HG03571 (cell line): ENCODE measurements around the gene DPH3.
A peak's percentile ranks its signal among the peaks of the same experiment; 100 is the strongest.

Source experiments
- ATAC-seq: cut with Tn5 transposase; IDR thresholded peaks from one replicate; pipeline ENCODE4 v1.9.1; 2021; ENCODE audit not compliant: unreplicated experiment

The DPH3 gene

DNA sequence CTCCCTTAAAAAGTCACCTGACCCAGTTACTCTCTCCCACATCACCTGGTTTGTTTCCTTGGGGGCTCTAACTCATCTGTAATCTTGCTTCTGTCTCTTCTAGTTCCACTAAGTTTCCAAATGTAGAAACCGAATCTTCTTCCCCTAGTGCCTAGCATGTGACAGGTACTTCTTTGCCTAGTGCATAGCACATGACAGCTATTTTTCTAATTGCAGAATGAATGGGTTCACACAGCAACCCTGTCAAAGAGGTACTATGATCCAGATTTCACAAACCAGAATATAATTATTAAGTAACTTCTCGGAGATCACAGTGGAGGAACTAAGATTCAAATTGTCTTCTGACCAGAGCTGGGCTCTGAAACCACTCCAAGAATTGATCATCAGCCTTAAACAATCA is 7.4 kb downstream of the DPH3 start:
- no peak for ATAC-seq

DNA sequence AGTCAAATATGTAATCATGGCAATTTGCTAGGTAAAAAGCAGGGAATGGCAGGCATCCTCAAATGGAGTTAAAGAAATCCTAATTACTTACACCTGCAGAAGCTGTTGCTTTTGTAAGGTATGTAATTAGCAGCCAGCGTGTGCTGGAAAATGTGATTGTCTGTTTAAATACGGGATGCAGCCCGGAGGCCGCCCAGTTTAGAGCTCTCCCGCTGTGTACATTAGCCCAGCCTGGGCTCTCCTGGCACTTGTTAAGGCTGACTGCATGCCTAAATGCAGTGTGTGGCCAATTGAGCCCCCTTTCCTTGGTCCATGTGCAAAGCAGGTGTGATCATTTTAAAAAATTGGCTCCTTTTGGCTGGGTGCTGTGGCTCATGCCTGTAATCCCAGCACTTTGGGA is 9.0 kb downstream of the DPH3 start:
- no peak for ATAC-seq

DNA sequence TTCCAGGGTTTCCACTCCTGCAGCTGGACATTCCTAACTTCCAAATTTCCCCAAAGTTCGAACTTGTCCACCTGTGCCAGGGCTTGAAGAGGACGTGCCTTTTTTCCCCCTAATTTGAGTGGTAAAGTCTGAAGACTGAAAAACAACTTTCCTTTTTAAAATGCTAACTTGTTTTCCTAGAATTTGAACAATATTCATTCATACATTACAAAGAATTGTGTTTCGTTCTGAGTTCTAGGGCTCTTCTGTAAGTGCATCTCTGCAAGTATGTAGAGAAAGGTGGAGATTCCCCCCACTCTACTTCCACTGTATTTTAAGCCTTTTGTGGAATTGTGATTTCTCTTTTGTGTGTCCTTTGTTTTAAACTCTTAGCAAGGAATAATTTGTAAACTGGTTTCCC is 9.4 kb downstream of the DPH3 start:
- no peak for ATAC-seq

DNA sequence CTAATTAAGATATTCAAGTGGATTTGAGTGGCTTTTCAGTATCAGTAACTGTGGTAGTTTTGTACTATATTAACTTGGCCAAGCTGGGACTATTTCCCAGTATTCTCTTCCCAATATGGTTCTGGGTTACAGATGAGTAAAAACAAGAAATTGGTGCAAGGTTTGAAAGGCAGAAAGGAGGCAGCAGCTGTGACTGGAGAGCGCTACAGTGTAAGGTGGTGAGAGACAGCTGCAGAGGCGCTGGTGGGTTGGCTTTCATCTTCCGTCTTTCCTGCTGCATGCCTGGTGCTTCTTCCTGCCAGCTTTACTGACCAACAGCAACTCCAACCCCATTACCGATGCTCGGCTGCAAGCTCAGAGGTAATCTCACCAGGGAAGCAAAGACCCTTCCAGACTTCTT is 9.8 kb downstream of the DPH3 start:
- ATAC-seq: no peak

DNA sequence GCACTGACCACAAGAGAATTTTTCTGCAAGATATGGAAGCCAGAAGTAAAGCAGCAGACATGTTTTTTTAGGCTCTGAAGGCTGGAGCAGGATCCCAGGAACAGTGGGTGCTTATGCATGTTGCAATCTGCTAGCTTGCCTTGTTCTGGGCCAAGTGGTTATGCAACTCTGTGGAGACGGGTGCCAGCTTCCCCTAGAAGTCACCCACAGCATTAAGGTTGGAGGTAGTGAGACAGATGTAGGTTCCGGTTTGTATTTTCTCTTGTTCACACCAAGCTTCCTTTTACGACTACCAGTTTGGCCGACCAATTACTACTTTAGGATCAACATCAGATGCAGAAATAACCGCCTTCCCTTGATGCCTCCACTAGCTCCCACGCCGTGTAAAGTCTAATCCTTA is 11.1 kb downstream of the DPH3 start:
- no peak for ATAC-seq

DNA sequence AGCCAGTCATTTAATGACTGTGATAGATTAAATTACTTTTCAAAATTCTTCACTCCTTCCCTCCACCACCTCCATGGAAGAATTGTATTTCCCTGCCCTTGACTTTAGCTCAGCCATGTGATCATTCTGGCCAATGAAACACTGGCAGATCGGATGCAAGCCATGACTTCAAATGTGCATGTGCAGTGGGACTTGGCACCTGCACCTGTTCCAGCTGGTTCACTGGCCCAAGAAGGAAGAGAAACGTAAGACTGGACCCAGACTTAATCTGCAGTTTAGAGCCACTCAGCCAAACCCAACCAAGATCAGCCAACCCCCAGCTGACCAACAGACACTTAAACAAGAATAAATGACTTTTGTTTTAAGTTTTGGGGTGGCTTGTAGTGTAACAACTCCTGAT is 11.8 kb downstream of the DPH3 start:
- no peak for ATAC-seq

DNA sequence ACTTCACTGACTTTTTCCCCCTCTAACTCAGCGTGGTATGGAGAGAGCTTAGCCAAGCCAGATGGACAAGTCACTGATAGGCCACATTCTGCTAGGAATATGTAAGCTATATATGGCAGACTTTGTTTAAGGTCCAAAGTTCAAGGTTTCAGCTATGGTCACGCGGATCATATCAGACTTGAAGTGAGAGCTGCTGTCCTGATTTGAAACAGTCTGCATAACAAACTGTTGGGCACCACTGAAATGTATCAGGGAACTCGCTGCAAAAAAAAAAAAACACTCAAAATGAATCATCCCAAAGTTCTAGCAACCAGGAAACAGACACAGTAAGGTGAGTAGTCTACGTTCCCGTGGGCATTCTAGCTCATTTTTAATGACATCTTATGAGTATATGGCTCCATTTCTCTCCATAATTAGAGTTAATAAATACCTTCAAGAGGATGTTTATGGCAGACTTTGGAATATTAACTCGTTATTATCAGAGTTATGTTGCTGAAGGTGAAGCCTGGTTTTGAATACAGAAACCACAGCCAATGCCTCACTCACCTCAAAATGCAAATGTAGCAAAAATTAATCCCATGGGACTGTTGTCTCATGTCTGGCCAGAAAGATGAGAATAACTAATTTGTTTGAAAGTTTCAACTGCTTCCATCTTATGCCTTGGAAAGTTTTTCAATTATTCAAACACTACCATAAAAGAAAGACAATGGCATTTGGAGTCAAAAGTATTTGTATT is 12.3 kb downstream of the DPH3 start:
- ATAC-seq: no peak

DNA sequence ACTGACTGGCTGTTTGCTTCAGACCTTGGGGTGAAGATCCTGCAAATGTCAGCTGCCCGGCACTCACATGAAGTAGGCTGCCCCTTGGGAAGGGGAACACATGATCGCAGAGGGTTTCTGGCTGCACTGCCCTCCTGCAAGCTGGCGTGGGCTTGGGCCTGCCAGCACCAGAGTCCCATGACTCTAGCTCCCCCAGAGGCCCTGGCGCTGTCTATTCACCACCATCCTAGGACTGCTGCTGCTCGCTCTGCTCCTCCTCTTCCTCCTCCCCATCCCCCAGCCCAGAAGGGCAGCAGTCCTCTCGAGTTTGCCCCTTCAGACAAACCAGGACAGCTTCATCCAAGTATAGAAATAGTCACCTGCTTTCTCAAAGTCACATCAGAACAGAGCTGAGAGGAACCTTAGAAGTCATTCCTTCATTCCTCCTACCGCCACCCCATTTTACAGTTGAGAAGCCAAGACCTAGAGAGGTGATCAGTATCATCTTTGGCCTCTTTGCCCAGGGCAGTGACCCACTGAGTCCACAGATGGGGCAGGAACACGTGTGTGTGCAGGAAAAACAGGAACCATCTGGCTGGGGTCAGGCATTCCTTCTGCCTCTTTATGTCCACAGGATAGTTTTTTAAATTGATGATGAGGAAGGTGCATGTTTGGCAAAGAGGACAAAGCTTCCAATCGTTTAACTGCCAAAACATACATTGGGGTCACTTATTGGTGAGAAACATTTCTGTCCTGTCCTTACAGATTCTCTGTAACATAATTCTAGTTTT is 13.2 kb downstream of the DPH3 start:
- no peak for ATAC-seq

DNA sequence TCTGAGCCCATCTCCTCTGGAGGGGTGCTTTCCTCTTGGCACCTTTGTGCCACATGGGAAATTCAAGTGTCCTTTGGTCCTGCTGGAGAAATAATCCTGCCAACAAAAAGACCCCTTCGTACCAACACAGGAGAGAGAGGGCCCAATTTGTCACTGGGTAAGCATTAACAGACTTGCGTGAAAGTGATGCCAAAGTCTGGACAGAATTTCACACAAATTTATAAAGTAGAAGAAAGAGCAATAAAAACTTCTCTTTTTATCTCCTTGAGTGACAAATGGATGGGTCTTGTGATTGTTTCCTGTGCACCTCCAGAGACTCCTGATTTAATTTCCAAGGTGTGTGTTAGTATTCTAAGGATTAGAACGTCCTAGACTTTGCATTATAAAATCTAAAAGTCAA is 14.9 kb downstream of the DPH3 start:
- no peak for ATAC-seq

DNA sequence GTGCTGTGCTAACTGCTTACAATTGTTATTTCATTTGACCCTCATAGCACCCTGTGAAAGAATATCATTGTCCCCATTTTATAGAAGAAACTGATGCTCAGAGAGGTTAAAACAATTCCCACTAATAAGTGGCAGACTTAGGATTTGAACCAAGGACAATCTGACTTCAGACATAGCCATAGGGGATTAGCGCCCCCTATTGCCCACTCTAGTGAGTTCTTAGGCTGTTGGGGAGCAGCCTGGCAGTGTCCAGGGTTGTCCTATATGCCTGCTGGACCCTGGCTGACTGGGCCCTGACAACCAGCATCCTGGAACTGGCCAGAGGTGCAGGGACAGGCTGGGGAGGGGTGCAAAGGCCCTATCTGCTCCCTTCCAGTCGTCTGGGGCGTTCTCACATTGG is 15.4 kb downstream of the DPH3 start:
- no peak for ATAC-seq

DNA sequence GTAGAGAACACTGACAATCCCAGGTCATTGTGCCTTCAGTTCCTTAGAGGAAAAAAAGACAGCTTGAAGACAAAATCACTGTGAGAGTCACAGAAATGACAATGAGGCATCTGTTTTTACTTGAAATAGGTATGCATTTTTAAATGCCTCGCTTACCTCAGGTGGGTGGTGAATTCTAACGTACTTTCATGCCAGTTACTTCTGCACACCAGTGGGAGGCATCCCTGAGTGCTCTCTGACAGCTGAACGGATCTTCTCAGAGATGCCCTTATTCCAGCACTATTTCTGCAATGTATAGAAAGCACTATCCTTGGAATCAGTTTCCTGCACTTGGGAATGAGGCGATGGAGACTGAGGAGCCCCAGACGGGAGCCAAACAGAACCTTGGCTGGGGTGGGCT is 16.2 kb downstream of the DPH3 start:
- ATAC-seq: no peak

DNA sequence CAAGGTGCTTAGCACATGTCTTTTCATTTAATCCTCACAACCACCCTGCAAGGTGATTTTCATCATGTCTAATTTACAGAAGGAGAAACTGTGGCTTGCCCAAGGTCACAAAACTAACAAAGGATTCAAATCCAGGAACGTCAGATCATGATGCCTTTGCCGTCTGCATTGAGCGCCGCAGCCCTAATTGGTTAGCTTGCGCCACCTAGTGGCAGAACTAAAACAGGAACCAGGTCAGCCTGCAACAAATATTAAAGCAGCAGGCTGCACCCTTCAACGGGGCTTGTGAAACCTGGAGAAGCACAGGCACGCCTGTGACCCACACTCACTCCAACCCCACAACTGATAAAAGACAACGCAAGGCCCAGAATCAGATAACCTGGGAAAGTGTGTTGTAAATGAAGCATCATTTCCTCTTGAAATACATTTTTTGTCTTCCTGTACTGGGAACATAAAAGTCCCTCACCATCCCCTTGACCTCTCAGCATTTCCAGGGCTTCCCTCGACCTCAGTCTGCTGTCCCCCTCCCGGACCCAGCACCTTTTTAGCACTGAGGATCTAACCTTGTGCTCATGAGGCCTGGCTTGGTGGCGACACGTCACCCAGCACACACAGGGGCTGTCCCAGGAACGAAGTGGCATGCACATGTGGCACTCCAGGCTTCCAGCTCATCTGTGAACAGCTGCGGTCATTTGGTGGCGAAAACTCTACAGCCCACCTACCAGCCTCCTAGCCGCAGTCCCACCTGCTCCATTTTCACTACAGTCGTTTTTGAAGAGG is 17.3 kb downstream of the DPH3 start:
- peak; percentile 77 for ATAC-seq

DNA sequence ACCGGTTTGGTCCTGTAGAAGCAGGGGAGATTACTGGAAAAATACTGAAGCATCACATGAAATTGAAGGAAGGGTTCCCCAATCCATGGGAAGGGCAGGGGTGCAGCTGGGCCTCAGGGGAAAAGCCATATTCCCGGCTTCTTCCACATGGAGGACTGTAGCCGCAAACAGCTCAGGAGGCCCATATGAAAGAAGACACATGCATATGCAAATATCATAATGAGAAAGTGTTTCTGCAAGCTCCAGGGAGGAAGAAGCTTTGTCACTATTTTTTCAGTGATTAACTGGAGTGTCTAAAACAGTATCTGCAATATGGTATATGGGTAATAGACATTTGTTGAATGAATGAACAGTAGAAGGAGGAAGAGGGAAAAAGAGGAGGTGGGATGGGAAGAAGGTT is 19.1 kb downstream of the DPH3 start:
- ATAC-seq: no peak

DNA sequence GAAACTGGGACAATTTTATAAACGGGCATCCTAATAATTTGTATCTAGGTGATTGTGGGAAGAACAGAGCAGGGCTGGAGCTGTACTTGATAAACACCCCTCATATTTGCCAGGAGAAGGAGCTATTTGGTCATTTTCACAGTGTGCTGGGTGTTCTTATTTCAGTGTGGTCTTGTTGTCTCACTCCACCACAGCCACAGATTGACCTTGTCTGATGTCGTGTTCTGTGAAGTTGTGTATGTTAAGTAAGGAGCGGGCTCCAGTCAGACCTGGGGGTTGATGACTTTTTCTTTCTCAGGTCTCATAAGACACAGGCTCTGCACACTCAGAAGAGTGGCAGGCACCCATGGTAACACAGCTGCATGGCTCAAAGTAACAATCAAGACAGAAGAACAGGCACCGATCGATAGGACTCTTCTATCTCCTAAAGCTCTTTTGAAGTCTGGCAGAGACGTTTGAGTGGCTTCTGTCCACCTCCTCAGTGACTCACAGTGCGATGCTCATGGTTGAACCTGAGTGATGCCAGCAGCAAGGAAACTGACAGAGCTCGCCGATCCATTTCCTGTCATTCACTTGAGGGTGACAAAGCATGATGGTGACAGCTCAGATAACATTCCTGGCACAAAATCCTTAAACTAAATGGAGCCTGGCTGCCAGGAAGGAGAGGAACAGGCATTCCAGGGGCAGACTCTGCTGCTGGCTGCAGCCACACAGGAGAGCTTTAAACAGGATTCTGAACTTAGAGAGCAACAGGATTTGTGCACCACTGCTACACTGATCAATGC is 20.8 kb downstream of the DPH3 start:
- no peak for ATAC-seq

DNA sequence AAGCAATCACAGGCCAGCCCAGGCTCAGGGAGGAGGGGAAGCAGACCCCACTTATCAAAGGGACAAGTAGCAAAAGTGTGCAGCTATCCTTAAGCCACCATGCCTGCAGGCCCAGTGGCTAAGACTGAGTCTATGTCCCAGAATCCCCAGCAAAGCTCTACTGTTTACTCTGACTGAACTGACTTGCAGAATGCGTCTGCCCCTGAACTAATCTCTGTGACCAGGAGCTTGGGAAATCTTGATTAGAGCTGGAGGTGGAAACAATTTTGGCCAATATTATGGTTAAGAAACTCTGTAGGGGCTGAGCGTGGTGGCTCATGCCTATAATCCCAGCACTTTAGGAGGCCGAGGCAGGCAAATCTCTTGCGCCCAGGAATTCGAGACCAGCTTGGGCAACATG is 22.6 kb downstream of the DPH3 start:
- no peak for ATAC-seq

DNA sequence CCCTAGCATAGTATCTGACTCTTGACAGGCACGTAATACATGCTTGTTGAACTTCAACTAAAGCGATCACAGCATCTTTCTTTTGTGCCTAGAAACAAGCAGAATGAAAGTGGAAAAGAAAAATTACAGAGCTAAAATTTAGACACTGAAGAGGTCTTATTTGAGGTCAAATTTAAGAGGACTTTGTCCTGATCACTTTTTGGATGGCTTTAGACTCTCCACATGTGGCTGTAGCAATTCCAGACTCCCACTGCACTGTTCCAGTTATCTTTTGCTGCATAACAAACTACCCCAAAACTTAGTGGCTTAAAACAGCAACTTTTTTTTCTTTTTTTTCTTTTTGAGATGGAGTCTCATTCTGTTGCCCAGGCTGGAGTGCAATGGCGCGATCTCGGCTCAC is 23.5 kb downstream of the DPH3 start:
- ATAC-seq: no peak

DNA sequence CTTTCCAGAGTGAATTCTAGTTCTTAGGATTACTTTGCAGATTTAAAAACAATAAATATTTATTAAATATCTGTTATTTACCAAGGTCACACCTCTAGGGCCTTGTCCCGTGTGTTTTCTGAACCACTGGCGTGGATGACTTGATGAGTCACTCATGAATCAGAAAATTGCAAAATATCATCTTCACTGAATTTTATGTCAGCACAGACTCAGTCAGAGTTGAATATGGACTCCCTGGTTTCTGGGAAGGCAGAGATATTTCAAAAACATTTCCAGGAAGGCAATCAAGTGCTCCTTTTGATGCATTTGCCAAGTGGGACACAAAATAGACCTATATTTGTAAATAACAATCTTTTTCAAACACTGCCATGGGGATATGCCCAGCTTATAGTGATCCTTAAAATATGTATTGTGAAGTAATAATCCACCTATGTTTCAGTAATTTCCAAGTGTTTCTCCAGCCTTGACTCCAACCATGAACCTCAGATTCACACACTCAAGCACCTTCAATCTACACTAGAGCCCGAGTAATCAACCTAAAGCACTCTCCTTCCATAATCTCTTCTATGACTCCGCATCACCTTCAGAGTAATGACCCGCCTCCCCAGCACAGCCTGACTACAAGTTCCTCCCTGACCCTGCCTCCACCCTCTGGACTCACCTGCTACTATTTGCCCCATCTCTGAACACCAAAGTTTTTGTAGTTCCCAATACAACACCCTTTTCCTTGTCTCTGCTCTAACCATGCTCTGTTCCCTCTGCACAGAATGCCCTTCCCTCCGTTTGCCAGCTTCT is 24.3 kb downstream of the DPH3 start:
- no peak for ATAC-seq

DNA sequence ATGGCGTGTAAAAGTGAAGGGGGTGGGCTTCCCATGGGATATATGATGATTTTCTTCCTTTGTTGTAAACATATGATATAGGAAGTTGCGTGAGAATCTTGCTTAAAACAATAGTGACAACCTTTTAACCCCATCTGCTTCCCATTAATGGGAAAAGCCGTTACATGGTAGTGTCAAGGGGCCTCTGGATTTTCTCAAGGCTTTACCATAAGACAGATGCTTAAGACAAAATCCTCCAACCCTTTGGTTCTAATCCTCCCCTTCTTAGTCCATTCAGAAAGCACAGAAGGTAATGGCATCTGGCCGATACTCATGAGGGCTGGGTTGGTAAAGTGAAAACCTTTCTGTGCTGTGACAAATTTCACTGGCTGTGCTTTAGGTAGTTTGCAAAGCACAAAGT is 25.0 kb downstream of the DPH3 start:
- no peak for ATAC-seq

DNA sequence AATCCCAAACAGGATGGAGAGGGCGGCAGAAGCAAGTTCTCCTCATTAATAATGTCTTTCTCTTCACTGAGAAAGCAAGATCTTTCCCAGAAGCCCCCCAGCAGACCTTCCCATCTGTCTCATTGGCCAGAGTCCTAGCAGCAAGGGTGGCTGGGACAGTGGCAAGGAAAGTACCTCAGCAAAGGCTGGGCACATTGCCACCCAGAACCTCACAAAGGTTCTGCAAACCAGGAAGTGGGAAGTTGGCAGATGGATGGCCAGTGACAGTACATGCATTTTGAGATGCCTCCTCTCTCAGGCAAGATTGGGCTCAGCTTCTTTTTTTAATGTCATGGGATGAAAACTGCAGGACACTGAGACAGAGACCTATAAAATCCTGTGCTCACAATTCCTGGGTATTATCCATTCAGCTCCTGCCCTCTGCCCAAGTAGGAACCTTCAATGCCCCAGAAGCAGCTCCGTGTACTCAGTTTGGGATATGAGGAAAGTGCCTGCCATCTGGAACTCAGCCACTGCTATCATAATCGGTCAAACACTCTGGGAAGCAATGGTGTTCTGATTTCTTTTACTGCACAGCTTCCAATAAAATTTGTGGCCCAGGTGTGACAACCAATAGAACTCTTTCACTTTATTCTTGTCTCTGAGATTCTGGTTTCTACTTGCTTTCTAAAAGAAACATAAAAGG is 25.5 kb downstream of the DPH3 start:
- no peak for ATAC-seq

DNA sequence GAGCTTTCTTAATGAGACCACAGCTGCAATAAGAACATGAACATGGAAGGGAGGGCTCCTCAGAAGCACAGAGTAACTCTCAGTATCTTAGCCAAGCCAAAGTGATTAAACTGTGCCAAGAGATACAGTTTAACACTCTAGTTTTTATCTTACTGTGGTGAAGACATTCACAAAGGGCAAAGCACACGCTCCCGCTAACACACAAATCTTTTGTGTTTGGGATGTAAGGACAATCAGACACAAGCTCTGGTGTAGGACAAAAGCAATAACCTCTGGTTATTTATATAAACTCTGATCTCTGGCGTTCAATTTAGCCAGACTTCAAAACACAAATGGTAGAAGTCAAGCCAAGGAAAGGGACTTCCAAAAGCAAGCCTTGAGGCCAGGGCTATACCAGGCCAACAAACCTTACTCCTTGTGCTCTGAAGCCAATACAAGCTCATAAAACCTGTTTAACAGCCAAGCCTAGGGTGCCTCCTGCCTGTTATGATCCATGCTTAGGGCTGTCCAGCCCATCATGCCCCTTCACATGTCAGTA is 27.8 kb downstream of the DPH3 start:
- no peak for ATAC-seq
